SK-N-SH treated with all-trans-retinoic acid at 6 μM for 48 hours (cell line): ENCODE measurements around the gene RTBDN.
A peak's percentile ranks its signal among the peaks of the same experiment; 100 is the strongest.

ENCODE experiments used
- CSDC2 ChIP-seq: fragments of 250-450 bp; sonication (Bioruptor Pico); IDR thresholded peaks from 2 replicates; pipeline ENCODE4 v1.5.0; 2020; ENCODE audit warnings: mild to moderate bottlenecking, moderate library complexity
- GLIS3 ChIP-seq: fragments of 250-450 bp; sonication (Bioruptor Pico); IDR thresholded peaks from 2 replicates; pipeline ENCODE4 v1.5.0; 2020; ENCODE audit warnings: mild to moderate bottlenecking, moderate library complexity
- OSR1 ChIP-seq: fragments of 250-450 bp; sonication (Bioruptor Pico); IDR thresholded peaks from 2 replicates; pipeline ENCODE4 v1.8.0; 2022; ENCODE audit warnings: moderate library complexity, mild to moderate bottlenecking, inconsistent platforms
- PATZ1 ChIP-seq: fragments of 250-450 bp; sonication (Bioruptor Pico); IDR thresholded peaks from 2 replicates; pipeline ENCODE4 v1.8.0; 2020; ENCODE audit warnings: mild to moderate bottlenecking, moderate library complexity, borderline replicate concordance
- TCF4 ChIP-seq: fragments of 250-450 bp; sonication (Bioruptor Pico); IDR thresholded peaks from 2 replicates; pipeline ENCODE4 v1.8.0; 2021; ENCODE audit warnings: mild to moderate bottlenecking, moderate library complexity, borderline replicate concordance
- TSHZ2 ChIP-seq: fragments of 250-450 bp; sonication (Bioruptor Pico); IDR thresholded peaks from 2 replicates; pipeline ENCODE4 v1.5.0; 2020; ENCODE audit warnings: mild to moderate bottlenecking, moderate library complexity
- ZC3H10 ChIP-seq: fragments of 250-450 bp; sonication (Bioruptor Pico); IDR thresholded peaks from 2 replicates; pipeline ENCODE4 v1.5.1; 2021; ENCODE audit warnings: mild to moderate bottlenecking, moderate library complexity
- ZFP3 ChIP-seq: fragments of 250-450 bp; sonication (Bioruptor Pico); IDR thresholded peaks from 2 replicates; pipeline ENCODE4 v1.5.0; 2020; ENCODE audit warnings: mild to moderate bottlenecking, moderate library complexity
- ZFP30 ChIP-seq: fragments of 450-650 bp; formaldehyde crosslinking; IDR thresholded peaks from 2 replicates; pipeline ENCODE4 v1.5.0; 2022; ENCODE audit warnings: mild to moderate bottlenecking, moderate library complexity
- ZNF70 ChIP-seq: fragments of 450-650 bp; formaldehyde crosslinking; IDR thresholded peaks from 2 replicates; pipeline ENCODE4 v1.5.0; 2020; ENCODE audit warnings: mild to moderate bottlenecking, moderate library complexity
- ZNF8 ChIP-seq: fragments of 450-650 bp; formaldehyde crosslinking; IDR thresholded peaks from 2 replicates; pipeline ENCODE4 v1.5.0; 2020; ENCODE audit warnings: mild to moderate bottlenecking, moderate library complexity
- TF ChIP-seq, protein P1 (sequence below): fragments of 250-450 bp; sonication (Bioruptor Pico); IDR thresholded peaks from 2 replicates; pipeline ENCODE4 v1.8.0; 2021; ENCODE audit warnings: low read depth, mild to moderate bottlenecking, moderate library complexity, borderline replicate concordance
- TF ChIP-seq, protein P2 (sequence below): fragments of 250-450 bp; sonication (Bioruptor Pico); IDR thresholded peaks from 2 replicates; pipeline ENCODE4 v1.5.1; 2021; ENCODE audit warnings: mild to moderate bottlenecking, moderate library complexity

DNA sequence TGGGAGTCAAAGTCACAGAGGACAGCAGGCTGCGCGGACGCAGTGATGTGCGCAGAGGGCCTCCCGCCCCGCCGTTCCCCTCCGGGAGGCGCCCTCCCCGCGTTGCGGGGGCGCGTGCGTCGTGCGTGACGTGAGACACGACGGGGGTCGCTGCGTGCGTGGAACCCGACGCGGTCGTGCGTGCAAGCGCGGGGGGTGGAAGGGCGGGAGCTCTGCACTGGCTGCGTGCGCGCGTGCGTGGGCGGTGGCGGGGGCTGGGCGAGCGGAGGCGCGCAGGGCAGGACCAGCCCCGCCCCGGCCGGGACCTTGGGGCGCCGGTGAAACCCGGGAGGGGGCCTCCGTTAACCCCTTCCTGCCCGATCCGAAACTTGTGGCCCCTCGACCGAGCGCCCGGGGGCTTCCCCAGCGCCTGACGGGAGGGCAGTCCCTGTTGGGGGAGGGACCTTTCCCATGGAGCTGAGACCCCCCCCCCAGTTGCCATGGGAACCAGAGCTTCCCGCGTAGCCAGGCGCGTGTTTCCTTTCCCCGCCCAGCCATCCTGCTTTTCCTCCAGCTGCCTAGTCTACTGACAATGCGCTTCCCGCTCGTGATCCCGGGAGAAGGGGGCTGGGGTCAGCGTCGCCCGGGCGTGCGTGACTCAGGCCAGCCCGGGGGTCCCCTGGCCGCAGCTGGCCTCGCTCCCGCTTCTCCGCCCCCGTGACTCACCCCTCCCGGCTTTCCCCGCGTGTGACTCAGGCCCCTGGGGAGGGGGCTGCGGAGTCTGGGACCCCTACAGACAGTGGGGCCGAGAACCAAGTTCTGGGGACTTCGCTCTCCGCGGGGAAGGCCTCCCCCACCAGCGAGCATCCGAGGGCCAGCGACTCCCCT lies 51.7 kb downstream of the RTBDN start:
- TF ChIP-seq ZC3H10 = peak; percentile 75; the same call in 1 of the 2 replicates
- TF ChIP-seq ZNF8 = no peak
- TF ChIP-seq, protein P1, sequence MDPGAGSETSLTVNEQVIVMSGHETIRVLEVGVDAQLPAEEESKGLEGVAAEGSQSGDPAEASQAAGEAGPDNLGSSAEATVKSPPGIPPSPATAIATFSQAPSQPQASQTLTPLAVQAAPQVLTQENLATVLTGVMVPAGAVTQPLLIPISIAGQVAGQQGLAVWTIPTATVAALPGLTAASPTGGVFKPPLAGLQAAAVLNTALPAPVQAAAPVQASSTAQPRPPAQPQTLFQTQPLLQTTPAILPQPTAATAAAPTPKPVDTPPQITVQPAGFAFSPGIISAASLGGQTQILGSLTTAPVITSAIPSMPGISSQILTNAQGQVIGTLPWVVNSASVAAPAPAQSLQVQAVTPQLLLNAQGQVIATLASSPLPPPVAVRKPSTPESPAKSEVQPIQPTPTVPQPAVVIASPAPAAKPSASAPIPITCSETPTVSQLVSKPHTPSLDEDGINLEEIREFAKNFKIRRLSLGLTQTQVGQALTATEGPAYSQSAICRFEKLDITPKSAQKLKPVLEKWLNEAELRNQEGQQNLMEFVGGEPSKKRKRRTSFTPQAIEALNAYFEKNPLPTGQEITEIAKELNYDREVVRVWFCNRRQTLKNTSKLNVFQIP (CRISPR knock-in tag) = no peak
- TF ChIP-seq CSDC2 (CRISPR knock-in tag) = no peak
- TF ChIP-seq ZFP30 (CRISPR knock-in tag) = no peak
- TF ChIP-seq, protein P2, sequence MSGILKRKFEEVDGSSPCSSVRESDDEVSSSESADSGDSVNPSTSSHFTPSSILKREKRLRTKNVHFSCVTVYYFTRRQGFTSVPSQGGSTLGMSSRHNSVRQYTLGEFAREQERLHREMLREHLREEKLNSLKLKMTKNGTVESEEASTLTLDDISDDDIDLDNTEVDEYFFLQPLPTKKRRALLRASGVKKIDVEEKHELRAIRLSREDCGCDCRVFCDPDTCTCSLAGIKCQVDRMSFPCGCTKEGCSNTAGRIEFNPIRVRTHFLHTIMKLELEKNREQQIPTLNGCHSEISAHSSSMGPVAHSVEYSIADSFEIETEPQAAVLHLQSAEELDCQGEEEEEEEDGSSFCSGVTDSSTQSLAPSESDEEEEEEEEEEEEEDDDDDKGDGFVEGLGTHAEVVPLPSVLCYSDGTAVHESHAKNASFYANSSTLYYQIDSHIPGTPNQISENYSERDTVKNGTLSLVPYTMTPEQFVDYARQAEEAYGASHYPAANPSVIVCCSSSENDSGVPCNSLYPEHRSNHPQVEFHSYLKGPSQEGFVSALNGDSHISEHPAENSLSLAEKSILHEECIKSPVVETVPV (CRISPR knock-in tag) = no peak
- peak; percentile 50; the same call in 1 of the 2 replicates for TF ChIP-seq ZFP3 (CRISPR knock-in tag)
- no peak for TF ChIP-seq OSR1
- TF ChIP-seq TSHZ2 (CRISPR knock-in tag) = peak; percentile 94
- no peak for TF ChIP-seq TCF4 (CRISPR knock-in tag)
- TF ChIP-seq PATZ1 = peak; percentile 98
- no peak for TF ChIP-seq GLIS3 (CRISPR knock-in tag)
- TF ChIP-seq ZNF70 (CRISPR knock-in tag) = no peak
